ENCODE measurements around the gene TWIST2. TPM values are rescaled to one million over a fixed set of nuclear protein-coding genes. Genes with fewer than 3 reads are reported as not detected.

TWIST2 gene
- total RNA-seq, 4 donors from 2014 or later, result 1.4 to 41.3 (median 15.7) TPM

GRCh38 chr2:238904716-238905115 is 56.8 kb downstream of the TWIST2 start:
- Histone ChIP-seq H3K4me3 (no peak overlapping the region), H3K27me3 (no peaks in the 10 kb centered on the region), H3K4me1 (no peaks in the 10 kb centered on the region), H3K36me3 (no peaks in the 10 kb centered on the region), H3K9me3 (no peaks in the 10 kb centered on the region), H3K27ac (no peak overlapping the region)
- TF ChIP-seq CTCF (IDR thresholded peaks at IDR 0.05) (no peak), POLR2A (IDR thresholded peaks at IDR 0.05) (no peak)
- no peak for DNase-seq

DNA sequence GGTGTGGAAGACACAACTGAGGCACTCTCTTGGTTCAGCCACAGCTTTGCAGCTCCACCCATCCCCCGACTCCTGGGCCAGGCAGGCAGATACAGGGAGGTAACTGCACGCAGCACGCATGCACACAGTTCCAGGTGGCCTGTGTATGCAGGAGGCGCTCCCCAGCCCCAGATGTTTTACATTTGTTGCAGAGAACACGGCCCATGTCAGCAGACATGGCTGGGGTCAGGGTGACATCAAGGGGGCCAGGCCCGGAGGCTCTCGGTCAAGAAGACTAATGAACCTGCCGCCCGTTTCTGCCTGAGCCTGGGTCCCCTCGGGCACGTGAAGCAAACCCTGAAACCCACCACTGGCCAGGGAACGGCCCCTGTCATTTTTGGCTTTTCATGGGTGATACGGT is 57.3 kb downstream of the TWIST2 start:
- no peak for TF ChIP-seq POLR2A (IDR thresholded peaks at IDR 0.05)
- TF ChIP-seq CTCF (IDR thresholded peaks at IDR 0.05), result no peak
- Histone ChIP-seq H3K4me1 (no peaks in the 10 kb centered on the region), H3K36me3 (no peaks in the 10 kb centered on the region), H3K4me3 (no peak overlapping the region), H3K27me3 (no peaks in the 10 kb centered on the region), H3K27ac (no peak overlapping the region), H3K9me3 (no peaks in the 10 kb centered on the region)
- DNase-seq, result no peak

GRCh38 chr2:238905644-238906043 is 57.8 kb downstream of the TWIST2 start:
- Histone ChIP-seq H3K36me3 (no peaks in the 10 kb centered on the region), H3K27me3 (no peaks in the 10 kb centered on the region), H3K9me3 (no peaks in the 10 kb centered on the region), H3K27ac (no peak overlapping the region), H3K4me3 (no peak overlapping the region), H3K4me1 (no peaks in the 10 kb centered on the region)
- DNase-seq, result no peak
- TF ChIP-seq CTCF (IDR thresholded peaks at IDR 0.05), result no peak
- no peak for TF ChIP-seq POLR2A (IDR thresholded peaks at IDR 0.05)

DNA sequence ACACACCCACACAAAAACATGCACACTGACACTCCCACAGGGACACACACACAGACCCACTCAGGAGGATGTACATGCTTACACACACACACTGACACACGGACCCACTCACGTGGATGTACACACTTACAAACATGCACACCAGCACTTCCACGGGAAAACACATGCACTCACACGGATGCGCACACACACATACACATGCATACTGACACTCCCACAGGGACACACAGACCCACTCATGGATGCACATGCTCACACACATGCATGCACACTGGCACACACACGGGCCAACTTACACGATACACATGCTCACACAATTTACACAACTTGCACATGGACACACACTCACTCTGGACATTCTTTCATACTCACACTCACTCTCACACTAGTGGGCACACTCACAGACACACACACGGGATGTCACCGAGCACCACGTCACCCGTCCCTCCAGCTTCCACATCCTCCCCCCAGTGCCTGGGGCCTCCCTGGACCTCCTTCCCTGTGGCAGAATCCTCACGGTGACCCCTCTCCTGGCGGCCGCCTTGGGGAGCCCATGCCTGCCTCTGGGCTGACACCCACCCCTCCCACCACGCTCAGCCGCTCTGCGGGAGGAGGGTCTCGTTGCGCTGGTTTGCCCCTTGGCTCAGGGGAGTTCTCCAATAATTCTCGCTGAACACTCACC is 58.5 kb downstream of the TWIST2 start:
- no peak overlapping the region for H3K27ac ChIP-seq
- TF ChIP-seq POLR2A (IDR thresholded peaks at IDR 0.05) (no peak), CTCF (IDR thresholded peaks at IDR 0.05) (no peak)
- H3K4me3 ChIP-seq, result no peak overlapping the region
- H3K4me1 ChIP-seq, result no peaks in the 10 kb centered on the region
- H3K27me3 ChIP-seq, result no peaks in the 10 kb centered on the region
- DNase-seq, result no peak
- H3K36me3 ChIP-seq, result no peaks in the 10 kb centered on the region
- no peaks in the 10 kb centered on the region for H3K9me3 ChIP-seq

GRCh38 chr2:238906936-238907716 is 59.2 kb downstream of the TWIST2 start:
- DNase-seq, result no peak
- Histone ChIP-seq H3K4me3 (no peak overlapping the region), H3K27me3 (no peaks in the 10 kb centered on the region), H3K4me1 (no peaks in the 10 kb centered on the region), H3K9me3 (no peaks in the 10 kb centered on the region), H3K36me3 (no peaks in the 10 kb centered on the region), H3K27ac (no peak overlapping the region)
- no peak for TF ChIP-seq CTCF (IDR thresholded peaks at IDR 0.05)
- no peak for TF ChIP-seq POLR2A (IDR thresholded peaks at IDR 0.05)
